Gastroesophageal sphincter (tissue), 4 donors: ENCODE measurements around the gene SIPA1. TPM values are rescaled to one million over a fixed set of nuclear protein-coding genes. Genes with fewer than 3 reads are reported as not detected.

ENCODE experiments used
- ATAC-seq: fragments of 150-250 bp; one replicate; pipeline ENCODE4 v1.9.1; 2016; ENCODE audit warnings: mild to moderate bottlenecking, moderate library complexity
- H3K27ac ChIP-seq, 4 donors: fragments of 200-600 bp; sonication (generic) in 3 of 4; 1 replicate in 3 of 4; 2 replicates in 1 of 4; pipeline ENCODE4 v1.5.1; 2016 to 2019
- H3K27me3 ChIP-seq: fragments of 200-600 bp; sonication (generic); one replicate; pipeline ENCODE4 v1.5.1; 2019
- H3K36me3 ChIP-seq, 2 donors: fragments of 200-600 bp; sonication (generic); one replicate each; pipeline ENCODE4 v1.5.1; 2019; ENCODE audit warnings: control low read depth in 1 of 2
- H3K4me1 ChIP-seq, 3 donors: fragments of 200-600 bp; sonication (generic); 1 replicate in 2 of 3; 2 replicates in 1 of 3; pipeline ENCODE4 v1.5.1; 2016 to 2019; ENCODE audit warnings: control low read depth in 2 of 3
- H3K4me3 ChIP-seq, 2 donors: fragments of 200-600 bp; sonication (generic); one replicate each; pipeline ENCODE4 v1.5.1; 2019; ENCODE audit warnings: mild to moderate bottlenecking in 1 of 2, moderate library complexity in 1 of 2
- H3K9me3 ChIP-seq, 3 donors: fragments of 200-600 bp; sonication (generic); one replicate each; pipeline ENCODE4 v1.5.1; 2017 to 2019; ENCODE audit warnings: control low read depth in 2 of 3
- EP300 ChIP-seq: sonication (generic); formaldehyde crosslinking; IDR thresholded peaks from one replicate; pipeline ENCODE4 v1.6.1; 2017; ENCODE audit warnings: antibody characterized with exemption, mild to moderate bottlenecking
- POLR2A ChIP-seq, 2 donors: fragments of 450-650 bp; IDR thresholded peaks; one replicate each; pipeline ENCODE4 v1.6.1; 2017; ENCODE audit warnings: antibody characterized with exemption in 2 of 2, mild to moderate bottlenecking in 2 of 2, moderate library complexity in 1 of 2
- POLR2AphosphoS5 ChIP-seq: sonication (generic); formaldehyde crosslinking; IDR thresholded peaks from one replicate; pipeline ENCODE4 v1.6.1; 2017; ENCODE audit warnings: antibody characterized with exemption
- WGBS, 2 donors: methylation state at CpG; one replicate each; pipeline ENCODE4 v1.1.5; 2018; ENCODE audit warnings: low coverage in 1 of 2; 5-methylcytosine and 5-hydroxymethylcytosine counted together
- total RNA-seq, 4 donors: library from RNA; depleted of rRNA; stranded (reverse); fragments of >200 nt; gene quantifications; one replicate each; pipeline ENCODE4 v1.1.0, GENCODE V29; 2016
- TF ChIP-seq, protein P1 (sequence below), 4 experiments: fragments of 200-600 bp in 2 of 4; fragments of 450-650 bp in 2 of 4; sonication (generic) in 1 of 4; IDR thresholded peaks; one replicate each; pipeline ENCODE4 v1.5.1; 2017 to 2019; ENCODE audit warnings: antibody characterized with exemption in 4 of 4, mild to moderate bottlenecking in 2 of 4, moderate library complexity in 2 of 4

The SIPA1 gene
- total RNA-seq, 4 donors from 2014 or later = 32.9 to 45.0 (median 38.3) TPM

DNA sequence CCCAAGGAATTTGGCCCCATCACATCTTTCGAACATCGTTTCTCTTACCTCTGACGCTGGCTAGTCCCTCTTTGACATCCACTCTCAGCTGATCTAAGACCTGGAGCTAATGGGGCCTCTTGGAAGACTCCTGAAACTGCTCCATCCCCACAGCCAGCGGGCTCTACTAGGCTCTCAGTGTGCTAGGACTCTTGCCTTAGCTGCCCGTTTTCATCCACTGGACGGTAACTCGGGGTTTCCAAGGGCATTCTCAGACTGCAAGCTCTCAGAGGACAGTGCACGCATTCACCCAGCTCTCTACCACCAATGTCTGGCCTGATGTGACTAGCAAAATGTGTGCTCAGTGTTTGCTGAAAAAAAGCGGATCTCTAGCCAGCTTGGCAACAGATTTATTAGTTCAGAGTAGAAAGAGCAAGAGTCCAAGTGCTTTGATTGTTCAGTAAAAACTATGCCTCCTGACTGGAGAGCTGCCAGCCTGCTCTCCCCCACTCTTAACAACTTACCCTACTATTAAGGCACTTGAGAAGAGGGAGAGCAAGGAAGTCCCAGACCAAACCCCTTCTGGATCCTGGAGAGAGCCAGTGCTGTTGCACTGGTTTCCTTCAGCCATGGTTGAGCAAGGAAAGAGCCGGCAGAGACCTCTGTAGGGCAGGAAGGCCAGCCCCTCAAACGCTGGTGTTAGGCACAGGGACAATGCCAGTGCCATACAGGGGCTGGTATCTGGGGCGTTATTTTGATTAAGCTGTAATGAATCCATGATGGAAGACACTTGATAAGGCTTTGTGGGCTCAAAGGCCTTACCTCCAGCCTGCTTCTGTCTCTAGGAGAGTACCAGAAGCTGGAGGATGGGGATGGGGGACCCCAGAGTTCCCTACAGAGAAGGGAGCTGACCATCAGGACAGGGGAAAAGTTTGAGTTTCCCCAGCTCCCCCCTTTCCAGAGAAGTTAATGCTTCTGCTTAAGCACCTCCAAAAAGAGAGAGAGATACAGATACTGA lies 15.6 kb downstream of the SIPA1 start:
- peak overlapping the region; percentile 36 to 58 for H3K4me3 ChIP-seq
- TF ChIP-seq POLR2AphosphoS5 (no peak), POLR2A (IDR thresholded peaks at IDR 0.05) (no peak), EP300 (no peak)
- TF ChIP-seq, protein P1, sequence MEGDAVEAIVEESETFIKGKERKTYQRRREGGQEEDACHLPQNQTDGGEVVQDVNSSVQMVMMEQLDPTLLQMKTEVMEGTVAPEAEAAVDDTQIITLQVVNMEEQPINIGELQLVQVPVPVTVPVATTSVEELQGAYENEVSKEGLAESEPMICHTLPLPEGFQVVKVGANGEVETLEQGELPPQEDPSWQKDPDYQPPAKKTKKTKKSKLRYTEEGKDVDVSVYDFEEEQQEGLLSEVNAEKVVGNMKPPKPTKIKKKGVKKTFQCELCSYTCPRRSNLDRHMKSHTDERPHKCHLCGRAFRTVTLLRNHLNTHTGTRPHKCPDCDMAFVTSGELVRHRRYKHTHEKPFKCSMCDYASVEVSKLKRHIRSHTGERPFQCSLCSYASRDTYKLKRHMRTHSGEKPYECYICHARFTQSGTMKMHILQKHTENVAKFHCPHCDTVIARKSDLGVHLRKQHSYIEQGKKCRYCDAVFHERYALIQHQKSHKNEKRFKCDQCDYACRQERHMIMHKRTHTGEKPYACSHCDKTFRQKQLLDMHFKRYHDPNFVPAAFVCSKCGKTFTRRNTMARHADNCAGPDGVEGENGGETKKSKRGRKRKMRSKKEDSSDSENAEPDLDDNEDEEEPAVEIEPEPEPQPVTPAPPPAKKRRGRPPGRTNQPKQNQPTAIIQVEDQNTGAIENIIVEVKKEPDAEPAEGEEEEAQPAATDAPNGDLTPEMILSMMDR (IDR thresholded peaks at IDR 0.05) = no peak
- WGBS, 2 donors = 24 to 70% methylated on average over 2 to 4 of the region's 12 CpGs
- H3K27ac ChIP-seq = peak overlapping the region; percentile 83 to 98 (median 92)
- H3K9me3 ChIP-seq = no peaks in the 10 kb centered on the region
- H3K4me1 ChIP-seq = peaks cover 0 to 60% (median 31%) of the 10 kb centered on the region in 3 donors
- no peak for ATAC-seq
- H3K36me3 ChIP-seq = peaks cover 0 to 77% of the 10 kb centered on the region in 2 donors
- no peaks in the 10 kb centered on the region for H3K27me3 ChIP-seq

DNA sequence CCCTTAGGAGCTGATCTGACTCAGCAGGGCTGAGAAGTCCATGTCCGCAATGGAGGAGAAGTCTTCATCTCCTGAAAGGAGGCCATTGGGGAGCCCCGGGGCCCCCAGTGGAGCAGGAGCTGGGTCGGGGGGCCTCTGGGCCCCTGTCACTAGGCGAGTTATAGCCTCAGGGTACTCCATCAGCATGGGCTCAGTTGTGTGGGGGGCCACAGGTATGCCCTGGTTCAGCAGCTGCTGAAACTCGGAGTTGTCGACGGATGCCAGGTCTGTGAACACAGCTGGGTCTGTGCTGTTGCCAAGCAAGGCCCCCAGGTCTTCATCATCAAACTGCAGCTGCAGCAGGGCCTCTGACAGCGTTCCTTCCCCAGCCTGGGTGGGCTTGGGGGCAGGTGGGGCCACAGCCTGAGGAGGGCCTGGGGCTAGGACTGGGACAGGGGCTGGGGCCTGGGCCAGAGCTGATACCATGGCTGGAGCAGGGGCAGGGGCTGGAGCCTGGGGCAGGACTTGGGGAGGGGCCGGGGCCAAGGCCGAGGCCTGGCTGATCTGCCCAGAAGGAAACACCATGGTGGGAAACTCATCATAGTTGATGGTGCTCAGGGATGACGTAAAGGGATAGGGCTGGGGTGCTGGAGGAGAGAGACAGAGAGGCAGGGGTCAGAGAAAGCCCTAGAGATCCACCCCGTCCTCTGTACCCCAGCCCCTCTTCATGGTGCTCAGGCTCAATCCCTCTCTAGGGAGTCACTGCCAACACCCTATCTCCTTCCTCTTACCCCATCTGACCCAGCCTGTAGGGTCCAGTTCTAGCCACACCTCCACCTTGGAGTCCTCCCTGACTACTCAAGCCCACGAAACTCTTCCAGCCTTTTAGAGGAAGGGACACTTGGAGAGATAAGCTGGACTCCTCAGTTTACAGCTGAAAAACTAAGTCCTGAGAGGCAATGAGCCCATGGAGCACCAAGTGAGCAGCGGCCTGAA lies 16.8 kb downstream of the SIPA1 start:
- Histone ChIP-seq H3K9me3 (no peaks in the 10 kb centered on the region), H3K4me3 (no peak overlapping the region), H3K27me3 (no peaks in the 10 kb centered on the region), H3K4me1 (peaks cover 0 to 61% (median 31%) of the 10 kb centered on the region in 3 donors), H3K27ac (peak overlapping the region in 3 of 4 donors; percentile 92 to 98 (median 93)), H3K36me3 (peaks cover 0 to 77% of the 10 kb centered on the region in 2 donors)
- no peak for ATAC-seq
- no peak for TF ChIP-seq POLR2AphosphoS5
- no peak for TF ChIP-seq POLR2A (IDR thresholded peaks at IDR 0.05)
- no peak for TF ChIP-seq EP300
- WGBS, 2 donors = 50 to 86% methylated on average over 1 to 3 of the region's 14 CpGs

DNA sequence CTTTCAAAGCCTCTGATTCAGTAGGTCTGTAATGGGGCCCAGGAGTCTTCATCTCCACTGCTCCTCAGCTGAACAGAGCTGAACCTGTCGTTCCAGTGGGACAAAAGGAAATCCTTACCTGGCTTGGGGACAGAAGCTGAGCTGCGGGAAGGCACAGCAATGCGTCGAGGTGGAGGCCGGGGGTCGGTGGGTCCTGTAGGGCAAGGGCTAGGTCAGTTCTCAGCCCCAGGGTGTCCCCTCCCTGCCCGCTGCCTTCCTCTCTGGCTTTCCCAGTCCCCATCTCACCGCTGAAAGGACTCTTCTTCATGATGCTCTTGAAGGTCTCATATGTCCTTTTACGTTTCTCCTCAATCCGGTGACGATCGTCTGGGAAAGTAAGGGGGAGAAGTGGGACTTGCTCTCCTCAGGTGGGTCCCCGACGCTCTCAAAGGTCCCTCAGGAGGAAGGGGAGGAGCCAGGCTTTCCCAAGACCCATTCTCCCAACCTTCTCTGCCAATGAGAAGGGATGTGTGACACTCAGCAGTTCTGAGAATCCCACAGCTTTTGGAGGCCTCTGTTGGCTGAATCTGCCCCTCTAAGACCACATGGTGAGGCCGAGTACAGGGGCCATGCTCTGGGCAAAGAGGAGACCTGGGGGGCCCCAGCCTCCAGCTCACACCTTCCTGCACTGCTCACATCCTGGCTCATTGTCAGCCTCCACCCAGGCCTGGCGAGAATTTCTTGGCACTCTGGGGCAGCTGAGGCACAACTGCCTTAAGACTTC lies 17.9 kb downstream of the SIPA1 start:
- 72 to 82% methylated on average over 1 to 2 of the region's 16 CpGs for WGBS, 2 donors

DNA sequence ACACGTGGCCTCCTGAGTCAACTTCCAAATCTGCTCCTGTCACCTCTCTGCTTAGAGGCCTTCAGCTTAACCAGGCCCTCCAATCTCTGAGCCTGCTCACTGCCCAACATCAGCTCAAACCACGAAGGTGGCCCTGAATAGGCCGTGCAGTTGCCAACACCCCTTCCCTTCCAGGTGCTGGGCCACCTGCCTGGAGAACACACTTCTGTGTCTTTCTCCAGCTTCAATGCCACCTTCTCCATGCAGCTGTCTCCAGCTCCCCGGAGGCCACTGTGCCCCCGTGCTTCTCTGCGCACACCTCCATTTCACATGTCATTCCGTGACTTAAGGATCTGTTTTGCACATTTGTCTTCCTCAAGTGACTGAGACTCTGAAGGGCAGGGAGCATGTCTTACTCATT lies 19.5 kb downstream of the SIPA1 start:
- Histone ChIP-seq H3K27ac (no peak overlapping the region), H3K36me3 (peaks cover 0 to 82% of the 10 kb centered on the region in 2 donors), H3K4me3 (no peak overlapping the region), H3K9me3 (no peaks in the 10 kb centered on the region), H3K4me1 (peaks cover 9 to 59% (median 27%) of the 10 kb centered on the region in 3 donors), H3K27me3 (no peaks in the 10 kb centered on the region)
- TF ChIP-seq POLR2AphosphoS5 (no peak), POLR2A (IDR thresholded peaks at IDR 0.05) (no peak), EP300 (no peak)
- TF ChIP-seq, protein P1 (IDR thresholded peaks at IDR 0.05) = no peak
- no peak for ATAC-seq
- WGBS, 2 donors = 68 to 83% methylated on average over 4 to 7 of the region's 7 CpGs

More for the DNA sequence above, 17.9 kb downstream of the SIPA1 start:
- Histone ChIP-seq H3K9me3 (no peaks in the 10 kb centered on the region), H3K27ac (no peak overlapping the region), H3K36me3 (peaks cover 0 to 77% of the 10 kb centered on the region in 2 donors), H3K4me1 (peaks cover 0 to 61% (median 31%) of the 10 kb centered on the region in 3 donors), H3K4me3 (no peak overlapping the region), H3K27me3 (no peaks in the 10 kb centered on the region)
- no peak for ATAC-seq
- TF ChIP-seq, protein P1 (IDR thresholded peaks at IDR 0.05) = no peak
- no peak for TF ChIP-seq POLR2A (IDR thresholded peaks at IDR 0.05)
- TF ChIP-seq EP300 = no peak
- TF ChIP-seq POLR2AphosphoS5 = no peak
